OCI-LY7 (cell line): ENCODE measurements around the gene ADD2. TPM values are rescaled to one million over a fixed set of nuclear protein-coding genes. Genes with fewer than 3 reads are reported as not detected.

Source experiments
- BruUV-seq: library from RNA; stranded (reverse); fragments of 400-500 nt; replicated peaks from 2 replicates; lab custom pipeline; 2021; lab: Mats Ljungman, UMichigan
- CTCF ChIA-PET: fragments of 300-600 bp; sonication (Branson Sonifier 250); formaldehyde crosslinking; loops from one replicate; lab custom pipeline; 2022; ENCODE audit warnings: antibody characterized with exemption; ENCODE audit not compliant: unreplicated experiment; lab: Charles Lee
- POLR2A ChIA-PET: fragments of 300-600 bp; sonication (Branson Sonifier 250); formaldehyde crosslinking; loops from one replicate; lab custom pipeline; 2022; ENCODE audit warnings: antibody characterized with exemption; lab: Charles Lee
- DNase-seq: peaks from one replicate; pipeline ENCODE4 v3.0.0-alpha.2; 2015; ENCODE audit warnings: low spot score
- H2AFZ ChIP-seq: fragments of 200-600 bp; sonication (generic), shearing (Covaris generic); 2 replicates; pipeline ENCODE4 v1.6.1; 2014; ENCODE audit warnings: mild to moderate bottlenecking, antibody characterized with exemption, low read length, moderate library complexity
- H3K27ac ChIP-seq: fragments of 200-600 bp; sonication (generic); 2 replicates; pipeline ENCODE4 v1.5.1; 2014; ENCODE audit warnings: mixed run types, low read depth, mild to moderate bottlenecking, moderate library complexity, low read length, inconsistent platforms; ENCODE audit not compliant: poor library complexity, severe bottlenecking
- H3K36me3 ChIP-seq: fragments of 200-600 bp; sonication (generic); 2 replicates; pipeline ENCODE4 v1.6.1; 2014; ENCODE audit warnings: mild to moderate bottlenecking, antibody characterized with exemption, low read length, moderate library complexity, mixed read lengths; ENCODE audit not compliant: insufficient read depth
- H3K4me1 ChIP-seq: fragments of 200-600 bp; sonication (generic); 2 replicates; pipeline ENCODE4 v1.5.1; 2014; ENCODE audit warnings: mild to moderate bottlenecking, low read length; ENCODE audit not compliant: insufficient read depth, poor library complexity, severe bottlenecking
- H3K4me2 ChIP-seq: fragments of 200-600 bp; sonication (generic); 2 replicates; pipeline ENCODE4 v1.6.1; 2014; ENCODE audit warnings: mild to moderate bottlenecking, low read length
- H3K4me3 ChIP-seq: fragments of 200-600 bp; sonication (generic); 2 replicates; pipeline ENCODE4 v1.5.1; 2014; ENCODE audit warnings: mild to moderate bottlenecking, low read depth, low read length; ENCODE audit not compliant: poor library complexity, severe bottlenecking
- H3K79me2 ChIP-seq: fragments of 200-600 bp; sonication (generic); 2 replicates; pipeline ENCODE4 v1.6.1; 2016; ENCODE audit warnings: low read depth, mild to moderate bottlenecking, low read length, moderate library complexity, mixed read lengths; ENCODE audit not compliant: insufficient read depth
- H3K9me2 ChIP-seq: fragments of 200-600 bp; sonication (generic); 2 replicates; pipeline ENCODE4 v1.6.1; 2016; ENCODE audit warnings: mild to moderate bottlenecking, low read length, mixed read lengths; ENCODE audit not compliant: insufficient read depth
- H3K9me3 ChIP-seq: fragments of 200-600 bp; sonication (generic); 2 replicates; pipeline ENCODE4 v1.6.1; 2014; ENCODE audit warnings: mild to moderate bottlenecking, mixed run types, low read length, mixed read lengths
- H4K20me1 ChIP-seq: fragments of 200-600 bp; sonication (generic); 2 replicates; pipeline ENCODE4 v1.6.1; 2014; ENCODE audit warnings: mild to moderate bottlenecking, antibody characterized with exemption, low read length, moderate library complexity, mixed read lengths; ENCODE audit not compliant: insufficient read depth
- CTCF ChIP-seq: fragments of 200-600 bp; sonication (generic); conservative IDR thresholded peaks from 2 replicates; pipeline ENCODE4 v1.5.1; 2014; ENCODE audit warnings: mild to moderate bottlenecking, antibody characterized with exemption, low read length, moderate library complexity, mixed read lengths
- EZH2phosphoT487 ChIP-seq: fragments of 200-600 bp; sonication (generic); IDR thresholded peaks from 2 replicates; pipeline ENCODE4 v1.6.1; 2018; ENCODE audit warnings: low read depth, borderline replicate concordance, mild to moderate bottlenecking, mixed run types, antibody characterized with exemption, low read length, moderate library complexity, mixed read lengths
- intact Hi-C: fragments of 100-400 bp; cut with micrococcal nuclease; formaldehyde crosslinking; loops from one replicate; pipeline ENCODE4 v1.10.0; 2022; ENCODE audit not compliant: unreplicated experiment
- total RNA-seq, 2 experiments: library from RNA; depleted of rRNA in 1 of 2; stranded (reverse); fragments of >200 nt in 1 of 2; shearing (Covaris generic) in 1 of 2; gene quantifications; 2 replicates each; pipeline ENCODE4 v1.2.3, GENCODE V29; 2014 to 2022

ADD2 gene
- total RNA-seq, 2 experiments from 2014 or later = not detected

DNA sequence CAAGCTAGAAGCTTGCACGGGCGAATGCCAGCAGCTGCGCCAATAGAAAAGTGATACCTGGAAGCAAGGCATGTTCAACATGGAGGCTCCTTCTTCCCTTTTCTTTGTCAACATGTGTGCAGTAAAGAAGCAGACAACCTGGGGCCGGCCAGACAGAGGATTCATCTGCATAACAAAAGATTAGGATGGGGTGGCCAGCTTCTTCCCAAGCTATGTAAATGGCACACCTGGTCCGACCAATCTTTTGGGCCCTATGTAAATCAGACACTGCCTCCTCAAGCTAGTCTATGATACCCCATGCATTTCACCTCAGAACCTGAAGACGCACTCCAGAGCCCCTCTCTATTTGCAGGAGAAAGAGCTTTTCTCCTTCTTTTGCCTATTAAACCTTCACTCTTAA is 148.0 kb downstream of the ADD2 start:
- Histone ChIP-seq H3K9me3 (no peaks in the 10 kb centered on the region), H3K9me2 (no peaks in the 10 kb centered on the region), H3K79me2 (no peaks in the 10 kb centered on the region), H3K27ac (no peak overlapping the region), H3K4me1 (no peaks in the 10 kb centered on the region), H3K4me2 (no peak overlapping the region), H3K4me3 (no peak overlapping the region), H2AFZ (no peak overlapping the region), H3K36me3 (no peaks in the 10 kb centered on the region), H4K20me1 (no peaks in the 10 kb centered on the region)
- DNase-seq = no peak
- CTCF ChIA-PET = no interaction called here
- BruUV-seq = no TSS peak
- intact Hi-C loops = no loop called here
- POLR2A ChIA-PET = no interaction called here
- TF ChIP-seq EZH2phosphoT487 = no peak

GRCh38 chr2:70619167-70619566 is 148.8 kb downstream of the ADD2 start:
- Histone ChIP-seq H3K4me3 (no peak overlapping the region), H3K79me2 (no peaks in the 10 kb centered on the region), H3K9me2 (no peaks in the 10 kb centered on the region), H3K36me3 (no peaks in the 10 kb centered on the region), H3K4me1 (no peaks in the 10 kb centered on the region), H3K9me3 (no peaks in the 10 kb centered on the region), H4K20me1 (no peaks in the 10 kb centered on the region), H3K27ac (no peak overlapping the region), H3K4me2 (no peak overlapping the region), H2AFZ (no peak overlapping the region)
- TF ChIP-seq EZH2phosphoT487 = no peak
- no peak for TF ChIP-seq CTCF
- DNase-seq = no peak
- CTCF ChIA-PET = interaction anchor here (2.6 kb wide), 1 partner anchor 315 kb away, joined by 8 read pairs; no protein-coding TSS in a partner anchor
- no TSS peak for BruUV-seq
- POLR2A ChIA-PET = no interaction called here
- intact Hi-C loops = no loop called here

DNA sequence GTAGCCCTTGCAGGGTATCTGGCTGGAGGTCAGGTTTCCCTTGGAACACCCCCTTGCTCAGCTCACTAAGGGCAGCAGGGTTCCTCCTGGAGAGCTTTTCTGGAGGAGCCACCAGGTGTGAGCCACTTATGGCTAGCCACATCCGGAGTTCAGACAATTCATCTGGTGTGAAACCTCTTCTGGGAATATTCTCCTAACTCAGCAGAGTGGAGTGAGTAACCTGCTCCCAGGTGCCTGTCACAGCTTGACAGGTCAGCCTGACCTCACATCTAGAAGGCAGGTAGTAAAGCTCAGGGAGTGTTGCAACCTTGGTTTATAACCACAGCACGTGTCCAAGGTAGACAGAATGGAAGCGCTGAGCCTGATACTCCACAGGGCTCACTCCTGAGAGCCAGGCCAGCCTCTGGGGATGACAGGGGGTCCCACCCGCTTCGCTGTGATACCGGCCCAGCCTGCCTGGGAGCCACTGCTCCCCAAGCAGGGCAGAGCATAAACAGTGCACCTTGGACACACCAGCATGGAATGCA is 151.8 kb downstream of the ADD2 start:
- CTCF ChIA-PET = no interaction called here
- Histone ChIP-seq H3K4me2 (no peak overlapping the region), H2AFZ (no peak overlapping the region), H3K79me2 (no peaks in the 10 kb centered on the region), H4K20me1 (no peaks in the 10 kb centered on the region), H3K4me3 (no peak overlapping the region), H3K27ac (no peak overlapping the region), H3K36me3 (no peaks in the 10 kb centered on the region), H3K9me2 (no peaks in the 10 kb centered on the region), H3K4me1 (no peaks in the 10 kb centered on the region), H3K9me3 (no peaks in the 10 kb centered on the region)
- POLR2A ChIA-PET = no interaction called here
- intact Hi-C loops = no loop called here
- no TSS peak for BruUV-seq
- DNase-seq = no peak
- TF ChIP-seq EZH2phosphoT487 (no peak), CTCF (no peak)
